IPS DF 4.7 (cell line): ENCODE measurements around the gene BPIFB6.

Source experiments
- DNase-seq: peaks from one replicate; pipeline ENCODE4 v3.0.0-alpha.2; 2013; ENCODE audit warnings: low spot score; ENCODE audit errors: extremely low read depth

BPIFB6 gene

GRCh38 chr20:33031531-33031930 lies at the start of gene BPIFB6:
Gene BPIFB6, plus strand, starts transcription at chr20:33031648. Its CDS starts 0 bp downstream, at chr20:33031648.
- no peak for DNase-seq

- no peak for DNase-seq
These were observed 48.6 kb upstream of the BPIFB6 start for GRCh38 chr20:32982617-32983458.

- no peak for DNase-seq
These were observed 47.9 kb upstream of the BPIFB6 start for GRCh38 chr20:32983459-32984112.

DNA sequence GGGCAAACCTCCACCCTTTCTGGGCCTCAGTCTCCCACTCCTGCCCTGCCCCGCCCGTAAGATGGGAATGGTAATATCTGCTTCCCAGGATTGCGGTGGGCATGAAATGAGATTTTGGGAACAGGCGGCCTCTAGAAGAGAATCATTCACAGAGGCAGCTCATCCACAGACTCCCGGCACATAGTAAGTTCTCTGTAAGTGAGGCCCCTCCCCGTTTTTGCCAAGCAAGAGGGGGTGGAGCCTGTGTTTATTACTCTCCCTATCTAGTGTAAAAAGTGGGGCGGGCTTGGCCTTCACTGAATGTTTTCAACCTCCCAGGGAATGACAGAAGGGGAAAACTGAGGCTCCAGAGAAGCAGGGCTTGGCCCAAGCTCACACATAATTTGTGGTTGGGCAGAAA lies 47.3 kb upstream of the BPIFB6 start:
- DNase-seq, result no peak

DNA sequence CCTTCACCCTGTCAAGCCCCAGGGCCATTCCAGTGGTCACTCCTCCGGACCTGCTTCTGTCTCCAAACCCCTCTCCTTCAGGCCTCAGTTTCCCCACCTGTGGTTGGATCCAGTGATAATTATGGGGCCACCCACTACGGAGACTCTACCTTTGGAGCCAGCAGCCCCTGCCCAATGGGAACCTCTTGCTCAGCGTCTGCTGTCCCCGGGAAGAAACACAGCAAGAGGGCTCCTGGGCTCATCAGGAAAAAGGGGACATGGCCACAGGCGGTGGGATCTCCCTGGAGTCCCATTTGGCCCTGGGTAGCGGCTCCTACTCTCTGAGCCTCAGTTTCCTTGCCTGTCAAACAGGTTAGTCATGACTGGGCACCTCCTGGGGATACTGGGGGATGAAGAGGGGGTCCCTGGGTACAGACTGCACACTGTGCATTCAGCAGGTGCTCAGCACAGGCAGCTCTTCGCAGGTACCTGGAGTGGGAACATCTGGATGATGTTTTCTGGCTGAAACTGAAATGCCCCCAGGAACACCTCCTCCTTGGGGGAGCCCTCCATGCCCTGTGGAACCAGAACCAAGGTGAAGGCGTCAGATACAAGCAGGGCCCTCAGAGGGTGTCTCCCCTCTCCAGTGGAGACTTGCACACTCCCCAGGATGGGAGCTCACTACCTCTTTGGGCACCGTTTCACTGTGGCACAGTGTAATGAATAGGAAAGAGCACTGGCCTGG lies 46.7 kb upstream of the BPIFB6 start:
- DNase-seq, result no peak

GRCh38 chr20:32985596-32985995 lies 45.9 kb upstream of the BPIFB6 start:
- DNase-seq, result no peak

DNA sequence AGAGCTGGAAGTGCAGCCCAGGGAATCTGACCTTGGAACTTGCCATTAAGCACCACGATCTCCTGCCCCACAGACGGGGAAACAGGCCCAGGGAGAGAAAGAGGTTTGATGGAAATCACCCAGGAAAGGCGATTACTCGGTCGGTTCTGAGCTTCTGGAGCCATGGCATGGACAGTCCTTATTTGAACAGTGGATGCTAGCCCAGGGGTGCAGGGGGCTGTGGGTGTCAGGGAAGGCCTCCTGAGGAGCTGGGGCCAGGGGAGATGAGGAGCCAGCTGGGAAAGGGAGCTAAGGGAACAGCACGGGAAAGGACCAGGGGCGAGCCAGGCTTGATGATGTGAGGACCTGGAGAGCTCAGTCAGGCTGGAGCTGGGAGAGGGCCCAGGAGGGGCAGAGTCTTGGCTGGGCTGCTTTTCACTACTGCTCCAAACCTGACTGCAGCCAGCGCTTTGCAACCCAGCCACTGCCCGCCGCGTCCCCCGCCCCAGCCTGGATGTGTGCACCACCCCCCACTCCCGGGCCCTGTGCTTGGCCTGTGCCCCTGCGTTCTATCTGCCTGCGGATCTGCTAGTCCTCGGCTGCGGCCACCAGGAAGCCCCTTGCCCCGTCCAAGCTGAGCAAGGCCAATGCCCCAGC lies 45.0 kb upstream of the BPIFB6 start:
- no peak for DNase-seq

- no peak for DNase-seq
These were observed 44.2 kb upstream of the BPIFB6 start for GRCh38 chr20:32987044-32987825.

DNA sequence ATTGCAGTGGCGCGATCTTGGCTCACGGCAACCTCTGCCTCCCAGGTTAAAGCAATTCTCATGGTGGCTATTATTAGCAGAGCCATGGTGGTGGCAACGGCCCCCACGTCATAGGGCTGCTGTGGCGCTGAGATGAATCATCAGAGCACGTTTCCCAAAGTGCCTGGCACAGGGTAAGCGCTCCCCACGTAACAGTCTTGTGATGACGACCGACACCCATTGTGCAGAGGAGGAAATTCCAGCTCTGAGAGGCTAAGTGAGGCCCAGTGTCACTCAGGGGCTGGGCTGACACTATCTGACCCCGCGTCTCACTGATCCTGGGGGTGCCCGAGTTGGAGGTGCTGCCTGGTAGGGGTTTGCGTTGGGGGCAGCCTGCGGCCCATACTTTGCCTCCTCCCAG lies 43.4 kb upstream of the BPIFB6 start:
- no peak for DNase-seq

- DNase-seq, result no peak
These were observed 41.8 kb upstream of the BPIFB6 start for GRCh38 chr20:32989507-32990283.

GRCh38 chr20:32990426-32990825 lies 41.0 kb upstream of the BPIFB6 start:
- no peak for DNase-seq

DNA sequence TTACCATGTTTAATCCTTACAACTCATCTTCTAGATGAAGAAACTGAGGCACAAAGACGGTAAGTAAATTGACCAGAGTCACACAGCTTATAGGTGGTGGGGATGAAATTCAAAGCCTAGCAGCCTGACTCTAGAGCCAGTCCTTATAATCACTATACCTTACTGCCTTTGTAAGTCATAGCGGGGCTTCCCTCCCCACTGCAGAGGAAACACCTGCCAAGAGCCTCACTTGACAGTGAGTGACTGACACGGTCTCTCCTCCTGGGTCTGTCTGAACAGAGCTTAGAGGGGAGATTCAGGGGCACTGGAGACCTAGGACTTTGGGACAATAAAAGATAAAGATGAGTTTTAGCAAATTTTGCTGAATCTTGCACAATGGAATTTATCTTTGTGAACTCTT lies 40.1 kb upstream of the BPIFB6 start:
- DNase-seq, result no peak

DNA sequence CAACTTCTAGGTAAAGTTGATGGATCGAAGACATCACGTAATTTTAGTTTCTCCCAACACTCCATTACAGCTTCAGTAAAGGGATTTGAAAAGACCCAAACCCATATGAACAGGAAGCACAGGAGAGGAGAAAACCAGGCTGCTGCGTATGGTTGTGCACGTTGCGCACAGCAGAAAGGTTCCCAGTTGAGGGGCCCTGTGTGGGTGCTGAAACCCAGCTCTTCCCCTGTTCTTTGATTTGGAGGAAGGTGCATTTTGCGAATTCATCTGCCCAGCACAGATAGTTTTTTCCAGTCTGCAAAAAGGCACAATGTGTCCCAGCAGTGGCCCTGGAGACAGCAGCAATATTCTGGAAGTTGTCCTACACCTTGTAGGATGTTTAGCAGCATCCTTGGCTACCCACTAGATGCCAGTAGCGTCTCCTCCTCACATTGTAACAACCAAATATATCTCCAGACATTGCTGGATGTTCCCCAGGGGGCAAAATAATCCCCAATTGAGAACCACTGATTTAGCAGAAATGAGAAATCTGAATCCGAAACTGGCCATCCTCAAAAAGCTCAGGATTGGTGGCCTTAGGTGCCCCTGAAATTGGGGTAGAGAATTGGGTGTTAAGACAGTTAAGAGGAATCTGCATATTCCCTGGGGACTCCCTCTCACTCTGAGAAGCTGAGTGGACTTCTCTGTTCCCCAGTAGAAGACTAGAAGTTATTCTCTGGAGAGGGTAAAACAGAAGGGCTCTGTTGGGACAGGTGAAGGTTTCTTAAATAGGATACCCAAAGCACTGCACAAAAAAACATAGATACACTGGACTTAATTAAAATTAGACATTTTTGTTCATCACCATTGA lies 39.4 kb upstream of the BPIFB6 start:
- DNase-seq, result no peak

GRCh38 chr20:32993496-32994050 lies 37.9 kb upstream of the BPIFB6 start:
- DNase-seq, result no peak

- DNase-seq, result no peak
These were observed 35.6 kb upstream of the BPIFB6 start for GRCh38 chr20:32995802-32996201.

DNA sequence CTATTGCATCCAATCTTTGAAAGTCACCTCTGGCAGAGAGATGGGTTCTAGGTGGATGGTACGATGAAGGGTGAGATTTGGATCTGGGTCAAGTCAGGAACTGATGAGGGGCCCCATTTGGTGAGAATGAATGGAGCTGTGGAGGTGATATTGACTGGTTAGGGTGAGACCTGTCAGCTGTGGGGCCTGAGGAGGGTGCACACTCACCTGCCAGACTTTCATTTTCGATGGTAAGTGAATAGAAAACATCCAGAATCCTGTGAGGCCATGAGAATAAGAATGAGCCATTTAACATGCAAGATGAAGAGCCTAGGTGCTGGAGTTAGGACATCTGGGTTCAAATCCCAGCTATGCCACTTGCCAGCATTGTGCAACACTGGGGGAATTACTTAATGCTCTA lies 34.0 kb upstream of the BPIFB6 start:
- no peak for DNase-seq

GRCh38 chr20:32999603-33000250 lies 31.7 kb upstream of the BPIFB6 start:
- DNase-seq, result no peak

DNA sequence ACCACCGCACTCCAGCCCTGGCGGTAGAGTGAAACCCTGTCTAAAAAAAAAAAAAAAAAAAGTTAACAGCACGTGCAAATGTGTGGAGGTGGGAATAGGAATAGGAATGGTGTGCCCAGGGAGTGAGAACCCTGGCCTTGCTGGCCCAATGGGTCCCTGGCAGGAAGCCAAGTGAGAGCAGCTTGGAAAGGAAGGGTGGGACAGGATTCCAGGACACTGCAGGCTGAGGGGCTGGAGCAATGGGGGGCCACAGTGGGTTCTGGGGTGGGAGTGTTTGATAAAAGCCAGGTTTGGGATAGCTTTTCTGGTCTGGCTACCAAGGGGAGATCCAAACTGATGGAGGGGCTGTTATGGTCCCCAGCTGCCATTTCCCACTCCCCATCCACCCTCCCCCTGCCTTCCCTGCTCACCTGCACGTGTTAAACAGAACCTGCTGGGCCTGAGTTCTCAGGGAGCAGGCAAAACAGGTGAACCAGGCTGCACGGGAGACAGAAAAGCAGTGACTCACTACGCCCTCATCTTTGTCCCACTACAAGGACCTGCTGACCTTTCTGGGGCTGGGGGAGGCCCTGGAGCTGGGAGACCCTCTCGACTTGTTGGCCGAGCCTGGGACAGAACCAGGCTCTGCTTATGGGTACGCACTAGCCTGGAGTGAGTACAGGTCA lies 30.5 kb upstream of the BPIFB6 start:
- no peak for DNase-seq
